OCI-LY7 (cell line): ENCODE results near the gene TTF2.

Experiments used
- CTCF ChIP-seq: fragments of 200-600 bp; sonication (generic); conservative IDR thresholded peaks from 2 replicates; pipeline ENCODE4 v1.5.1; 2014; ENCODE audit warnings: mild to moderate bottlenecking, antibody characterized with exemption, low read length, moderate library complexity, mixed read lengths
- EZH2phosphoT487 ChIP-seq: fragments of 200-600 bp; sonication (generic); IDR thresholded peaks from 2 replicates; pipeline ENCODE4 v1.6.1; 2018; ENCODE audit warnings: low read depth, borderline replicate concordance, mild to moderate bottlenecking, mixed run types, antibody characterized with exemption, low read length, moderate library complexity, mixed read lengths

GRCh38 chr1:117097443-117097842 is 37.3 kb downstream of the TTF2 start:
- TF ChIP-seq CTCF (no peak), EZH2phosphoT487 (no peak)
